T-helper 2 cell treated with Interferon-gamma antibody and Interleukin-4, amounts not matched to agents 5 μg/mL and 100 μg/mL, for 36 hours (primary cell): ENCODE results near the gene NFKBIB.
"Not testable (repeated sequence)": the region's sequence is repeated elsewhere in the genome, so short reads cannot be mapped to it uniquely, and the experiment has no call there.

Experiments used
- DNase-seq: peaks from one replicate; pipeline ENCODE4 v3.0.0; 2021; ENCODE audit warnings: low spot score
- H3K27ac Mint-ChIP-seq: one replicate; pipeline ENCODE4 v1.8.0; 2021; ENCODE audit warnings: mild to moderate bottlenecking, mixed read lengths
- H3K27me3 Mint-ChIP-seq: one replicate; pipeline ENCODE4 v1.8.0; 2021; ENCODE audit warnings: low read depth, mixed read lengths
- H3K36me3 Mint-ChIP-seq: one replicate; pipeline ENCODE4 v1.8.0; 2021; ENCODE audit warnings: low read depth, mixed read lengths
- H3K4me1 Mint-ChIP-seq: one replicate; pipeline ENCODE4 v1.8.0; 2021; ENCODE audit warnings: low read depth, mixed read lengths
- H3K4me3 Mint-ChIP-seq: one replicate; pipeline ENCODE4 v1.8.0; 2022; ENCODE audit warnings: mild to moderate bottlenecking, moderate library complexity, mixed read lengths
- H3K9me3 Mint-ChIP-seq: one replicate; pipeline ENCODE4 v1.8.0; 2021; ENCODE audit warnings: mixed read lengths

The NFKBIB gene, protein sequence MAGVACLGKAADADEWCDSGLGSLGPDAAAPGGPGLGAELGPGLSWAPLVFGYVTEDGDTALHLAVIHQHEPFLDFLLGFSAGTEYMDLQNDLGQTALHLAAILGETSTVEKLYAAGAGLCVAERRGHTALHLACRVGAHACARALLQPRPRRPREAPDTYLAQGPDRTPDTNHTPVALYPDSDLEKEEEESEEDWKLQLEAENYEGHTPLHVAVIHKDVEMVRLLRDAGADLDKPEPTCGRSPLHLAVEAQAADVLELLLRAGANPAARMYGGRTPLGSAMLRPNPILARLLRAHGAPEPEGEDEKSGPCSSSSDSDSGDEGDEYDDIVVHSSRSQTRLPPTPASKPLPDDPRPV

GRCh38 chr19:38899447-38900201 is at the start of gene NFKBIB, which contains the start of gene SIRT2:
TSS of gene NFKBIB (plus strand) at chr19:38899969. CDS start at chr19:38900033, 64 bp downstream.
TSS of gene SIRT2 (minus strand) at chr19:38899618. CDS start at chr19:38899521, 97 bp downstream.
- H3K4me1 Mint-ChIP-seq = peaks cover 23% of the 10 kb centered on the region
- H3K9me3 Mint-ChIP-seq = no peaks in the 10 kb centered on the region
- peak within 1 kb of the TSS; percentile 100 for H3K4me3 Mint-ChIP-seq
- peaks cover 17% of the 10 kb centered on the region for H3K36me3 Mint-ChIP-seq
- DNase-seq = peak; percentile 100
- peak within 1 kb of the TSS; percentile 98 for H3K27ac Mint-ChIP-seq
- H3K27me3 Mint-ChIP-seq = no peaks in the 10 kb centered on the region

DNA sequence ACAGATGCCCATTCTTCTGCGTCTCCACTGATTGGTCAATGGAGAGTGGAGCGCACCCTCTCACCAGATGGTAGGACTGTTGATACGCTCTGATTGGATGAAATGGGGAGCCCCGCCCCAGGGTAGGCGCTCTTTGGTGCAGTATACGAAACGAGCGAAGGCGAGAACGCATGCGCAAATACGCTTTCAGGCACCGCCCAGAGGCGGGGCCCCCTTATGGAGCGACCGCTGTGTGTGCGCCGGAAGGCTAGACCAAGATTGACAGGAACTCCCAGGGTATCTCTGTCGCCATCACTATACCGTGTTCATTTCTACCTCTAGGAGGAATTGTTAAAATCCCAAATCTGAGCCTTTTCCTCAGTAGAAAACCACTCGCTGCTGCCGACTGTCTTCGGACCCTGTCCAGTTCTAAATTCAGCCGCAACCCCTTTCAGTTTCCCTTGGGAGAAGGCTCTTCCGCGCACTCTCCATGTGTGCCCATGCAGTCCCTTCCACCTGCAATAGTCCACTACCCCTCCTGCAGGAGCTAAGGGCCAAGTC is 49.3 kb upstream of the NFKBIB start:
- H3K4me3 Mint-ChIP-seq = peak overlapping the region; percentile 86
- no peaks in the 10 kb centered on the region for H3K27me3 Mint-ChIP-seq
- no peaks in the 10 kb centered on the region for H3K9me3 Mint-ChIP-seq
- peaks cover 43% of the 10 kb centered on the region for H3K4me1 Mint-ChIP-seq
- peaks cover 35% of the 10 kb centered on the region for H3K36me3 Mint-ChIP-seq
- peak overlapping the region; percentile 100 for H3K27ac Mint-ChIP-seq
- DNase-seq = no peak

- Mint-ChIP-seq H3K9me3 (no peaks in the 10 kb centered on the region), H3K27me3 (no peaks in the 10 kb centered on the region), H3K4me1 (peaks cover 37% of the 10 kb centered on the region), H3K27ac (peak overlapping the region; percentile 100), H3K36me3 (peaks cover 29% of the 10 kb centered on the region), H3K4me3 (peak overlapping the region; percentile 86)
- no peak for DNase-seq
Measured at GRCh38 chr19:38850976-38851621, 48.7 kb upstream of the NFKBIB start.

GRCh38 chr19:38851622-38852230 is 48.0 kb upstream of the NFKBIB start:
- peak overlapping the region; percentile 100 for H3K27ac Mint-ChIP-seq
- peaks cover 25% of the 10 kb centered on the region for H3K36me3 Mint-ChIP-seq
- H3K27me3 Mint-ChIP-seq = no peaks in the 10 kb centered on the region
- DNase-seq = peak; percentile 92
- peak overlapping the region; percentile 86 for H3K4me3 Mint-ChIP-seq
- peaks cover 3% of the 10 kb centered on the region for H3K9me3 Mint-ChIP-seq
- peaks cover 36% of the 10 kb centered on the region for H3K4me1 Mint-ChIP-seq

DNA sequence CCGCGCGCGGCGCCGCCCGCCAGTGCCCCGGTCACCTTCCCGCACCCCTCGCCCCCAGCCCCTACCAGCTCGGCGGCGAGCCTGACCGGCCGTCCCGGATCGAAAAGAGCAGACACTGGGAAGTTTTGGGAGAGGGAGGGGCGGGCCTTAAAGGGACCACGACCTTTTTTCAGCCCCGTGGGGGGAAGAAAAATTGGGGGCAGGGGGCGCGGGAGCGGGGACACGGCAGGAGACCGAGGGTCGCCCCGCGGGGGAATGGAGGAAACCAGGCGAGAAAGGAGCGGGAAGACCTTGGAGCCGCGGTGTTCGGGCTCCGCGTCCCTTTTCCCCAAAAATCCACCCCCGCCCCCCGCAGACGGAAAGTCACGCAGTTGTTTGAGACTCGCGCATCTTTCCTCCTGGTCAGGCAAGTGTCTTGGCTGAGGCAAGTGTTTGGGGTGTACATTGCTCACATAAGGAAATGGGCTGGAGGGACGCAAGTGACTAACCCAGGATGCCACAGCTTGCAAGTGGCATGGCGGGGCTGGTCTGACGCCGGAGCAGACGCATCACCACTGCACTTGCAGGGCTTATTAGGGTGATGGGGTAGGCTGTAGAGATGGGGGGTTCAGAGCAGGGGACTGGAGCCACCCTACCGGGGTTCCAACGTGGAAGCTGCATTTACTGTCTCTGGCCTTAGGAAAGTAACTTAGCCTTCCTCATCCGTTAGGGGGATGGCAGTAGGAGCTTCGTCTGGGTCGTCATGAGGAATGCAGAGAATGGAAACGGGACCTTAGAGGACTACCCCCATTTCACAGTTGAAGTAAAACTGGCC is 47.3 kb upstream of the NFKBIB start:
- peak; percentile 70 for DNase-seq
- Mint-ChIP-seq H3K36me3 (peaks cover 17% of the 10 kb centered on the region), H3K4me1 (peaks cover 34% of the 10 kb centered on the region), H3K27ac (peak overlapping the region; percentile 97), H3K9me3 (peaks cover 4% of the 10 kb centered on the region), H3K4me3 (peak overlapping the region; percentile 95), H3K27me3 (no peaks in the 10 kb centered on the region)

DNA sequence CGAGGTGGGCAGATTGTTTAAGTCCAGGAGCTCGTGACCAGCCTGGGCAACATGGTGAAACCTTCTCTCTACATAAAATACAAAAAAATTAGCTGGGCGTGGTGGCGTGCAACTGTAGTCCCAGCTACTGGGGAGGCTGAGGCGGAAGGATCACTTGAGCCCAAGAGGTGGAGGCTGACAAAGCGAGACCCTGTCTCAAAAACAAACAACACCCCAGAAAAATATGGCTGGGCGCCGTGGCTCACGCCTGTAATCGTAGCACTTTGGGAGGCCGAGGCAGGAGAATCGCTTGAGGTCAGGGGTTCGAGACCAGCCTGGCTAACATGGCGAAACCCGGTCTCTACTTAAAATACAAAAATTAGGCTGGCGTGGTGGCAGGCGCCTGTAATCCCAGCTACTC is 46.6 kb upstream of the NFKBIB start:
- peak overlapping the region; percentile 97 for H3K27ac Mint-ChIP-seq

DNA sequence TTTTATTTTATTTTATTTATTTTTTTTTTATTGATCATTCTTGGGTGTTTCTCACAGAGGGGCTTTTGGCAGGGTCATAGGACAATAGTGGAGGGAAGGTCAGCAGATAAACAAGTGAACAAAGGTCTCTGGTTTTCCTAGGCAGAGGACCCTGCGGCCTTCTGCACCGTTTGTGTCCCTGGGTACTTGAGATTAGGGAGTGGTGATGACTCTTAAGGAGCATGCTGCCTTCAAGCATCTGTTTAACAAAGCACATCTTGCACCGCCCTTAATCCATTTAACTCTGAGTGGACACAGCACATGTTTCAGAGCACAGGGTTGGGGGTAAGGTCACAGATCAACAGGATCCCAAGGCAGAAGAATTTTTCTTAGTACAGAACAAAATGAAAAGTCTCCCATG is 44.8 kb upstream of the NFKBIB start:
- not testable (repeated sequence) for H3K27me3 Mint-ChIP-seq, DNase-seq, H3K9me3 Mint-ChIP-seq, H3K27ac Mint-ChIP-seq, H3K4me3 Mint-ChIP-seq, H3K36me3 Mint-ChIP-seq
- peaks cover 26% of the 10 kb centered on the region for H3K4me1 Mint-ChIP-seq

More for the DNA sequence above, 46.6 kb upstream of the NFKBIB start:
- Mint-ChIP-seq H3K27me3 (no peaks in the 10 kb centered on the region), H3K9me3 (peaks cover 4% of the 10 kb centered on the region), H3K4me3 (peak overlapping the region; percentile 95), H3K36me3 (peaks cover 10% of the 10 kb centered on the region), H3K4me1 (peaks cover 30% of the 10 kb centered on the region)
- no peak for DNase-seq

- H3K27ac Mint-ChIP-seq, H3K27me3 Mint-ChIP-seq, H3K9me3 Mint-ChIP-seq, DNase-seq, H3K4me3 Mint-ChIP-seq, H3K36me3 Mint-ChIP-seq: not testable (repeated sequence)
- H3K4me1 Mint-ChIP-seq = peaks cover 25% of the 10 kb centered on the region
Measured at GRCh38 chr19:38855751-38856150, 44.0 kb upstream of the NFKBIB start.

DNA sequence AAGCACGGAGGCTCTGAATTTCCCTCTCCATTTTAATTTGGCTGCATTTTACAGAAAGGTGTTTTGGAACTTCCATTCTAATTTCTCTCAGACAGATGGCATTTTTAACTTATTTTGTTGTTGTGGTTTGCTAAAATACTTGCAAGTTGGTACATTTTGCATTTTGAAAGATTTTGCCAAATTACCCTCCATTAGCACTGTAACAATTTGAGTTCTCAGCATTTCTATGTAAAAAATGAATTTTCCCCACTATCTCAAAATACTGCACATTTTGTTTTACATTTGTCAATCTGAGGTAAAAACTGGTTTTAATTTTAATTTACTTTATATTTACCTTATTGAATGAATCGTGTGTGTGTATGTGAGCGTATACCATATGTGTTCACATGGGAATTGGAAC is 43.0 kb upstream of the NFKBIB start:
- Mint-ChIP-seq H3K27ac (peak overlapping the region; percentile 74), H3K9me3 (peaks cover 4% of the 10 kb centered on the region), H3K27me3 (no peaks in the 10 kb centered on the region), H3K36me3 (no peaks in the 10 kb centered on the region), H3K4me3 (peak overlapping the region; percentile 54), H3K4me1 (peaks cover 21% of the 10 kb centered on the region)
- DNase-seq = no peak

DNA sequence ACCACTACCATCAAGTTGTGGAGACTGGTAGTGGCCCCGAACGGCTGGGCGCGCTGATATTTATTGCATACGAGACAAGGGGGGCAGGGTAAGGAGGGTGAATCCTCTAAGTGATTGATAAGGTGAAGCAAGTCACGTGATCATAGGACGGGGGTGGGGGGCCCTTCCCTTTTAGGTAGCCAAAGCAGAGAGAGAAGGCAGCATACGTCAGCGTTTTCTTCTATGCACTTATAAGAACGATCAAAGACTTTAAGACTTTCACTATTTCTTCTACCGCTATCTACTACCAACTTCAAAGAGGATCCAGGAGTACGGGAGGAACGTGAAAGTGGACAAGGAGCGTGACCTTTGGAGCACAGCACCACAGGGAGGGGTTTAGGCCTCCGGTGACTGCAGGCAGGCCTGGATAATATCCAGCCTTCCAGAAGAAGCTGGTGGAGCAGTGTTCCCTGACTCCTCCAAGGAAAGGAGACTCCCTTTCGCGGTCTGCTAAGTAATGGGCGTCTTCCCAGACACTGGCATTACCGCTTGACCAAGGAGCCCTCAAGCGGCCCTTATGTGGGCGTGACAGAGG is 40.1 kb upstream of the NFKBIB start:
- H3K4me1 Mint-ChIP-seq = peaks cover 28% of the 10 kb centered on the region
- not testable (repeated sequence) for H3K36me3 Mint-ChIP-seq, DNase-seq, H3K9me3 Mint-ChIP-seq, H3K27me3 Mint-ChIP-seq, H3K4me3 Mint-ChIP-seq, H3K27ac Mint-ChIP-seq

- no peak overlapping the region for H3K4me3 Mint-ChIP-seq
- H3K27me3 Mint-ChIP-seq = no peaks in the 10 kb centered on the region
- peaks cover 11% of the 10 kb centered on the region for H3K36me3 Mint-ChIP-seq
- no peak overlapping the region for H3K27ac Mint-ChIP-seq
- DNase-seq = no peak
- H3K4me1 Mint-ChIP-seq = peaks cover 42% of the 10 kb centered on the region
- peaks cover 4% of the 10 kb centered on the region for H3K9me3 Mint-ChIP-seq
Measured at GRCh38 chr19:38861368-38861767, 38.4 kb upstream of the NFKBIB start.

DNA sequence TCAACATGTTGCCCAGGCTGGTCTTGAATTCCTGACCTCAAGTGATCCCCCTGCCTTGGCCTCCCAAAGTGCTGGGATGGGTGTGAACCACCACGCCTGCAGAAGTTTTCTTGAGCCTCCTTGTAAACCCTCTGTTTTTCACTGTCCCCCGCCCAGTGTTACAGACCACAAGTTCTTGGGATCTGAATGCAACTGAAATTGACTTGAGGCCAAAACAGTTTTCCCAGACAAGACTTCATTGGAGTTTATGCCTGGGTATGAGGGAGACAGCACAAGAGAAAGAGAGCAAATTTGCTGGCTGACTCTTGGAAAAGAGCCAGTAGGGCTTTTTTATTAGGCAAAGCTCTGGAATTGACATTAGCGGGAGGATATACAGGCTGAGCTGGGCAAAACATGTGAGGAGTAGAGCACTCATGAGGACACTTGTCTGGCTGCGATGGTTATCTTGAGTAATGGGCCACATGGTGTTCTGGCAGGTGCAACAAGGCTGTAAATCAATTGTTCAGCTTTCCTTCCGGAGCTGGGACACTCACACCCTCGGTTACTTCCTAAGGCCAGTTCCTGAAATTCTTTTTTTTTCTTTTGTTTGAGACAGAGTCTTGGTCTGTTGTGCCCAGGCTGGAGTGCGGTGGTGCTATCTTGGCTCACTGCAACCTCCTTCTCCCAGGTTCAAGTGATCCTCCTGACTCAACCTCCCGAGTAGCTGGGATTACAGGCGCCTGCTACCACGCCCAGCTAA is 37.3 kb upstream of the NFKBIB start:
- Mint-ChIP-seq H3K36me3 (peaks cover 14% of the 10 kb centered on the region), H3K4me3 (no peak overlapping the region), H3K27ac (no peak overlapping the region), H3K4me1 (peaks cover 35% of the 10 kb centered on the region), H3K9me3 (no peaks in the 10 kb centered on the region), H3K27me3 (no peaks in the 10 kb centered on the region)
- no peak for DNase-seq
